RWPE1 (cell line): ENCODE data around the gene EFS.

Experiments used
- CTCF ChIA-PET: fragments of 350-600 bp; sonication (Branson Sonifier 250); formaldehyde crosslinking; extraction: SDS; loops from one replicate; lab custom pipeline; 2021; lab: Yijun Ruan, JAX
- POLR2A ChIA-PET: fragments of 400-600 bp; formaldehyde crosslinking; extraction: SDS; loops from one replicate; lab custom pipeline; 2020; ENCODE audit warnings: antibody characterized with exemption; ENCODE audit not compliant: low non-redundant PET; lab: Yijun Ruan, JAX
- DNase-seq: peaks from one replicate; pipeline ENCODE4 v3.0.0; 2012; ENCODE audit warnings: low spot score
- H3K27ac ChIP-seq: fragments of 450-650 bp; 2 replicates; pipeline ENCODE4 v1.5.1; 2017
- CTCF ChIP-seq: fragments of 450-650 bp; conservative IDR thresholded peaks from 2 replicates; pipeline ENCODE4 v1.5.1; 2017; ENCODE audit warnings: low read depth, mild to moderate bottlenecking

EFS gene

GRCh38 chr14:23365036-23365731 is at the start of gene EFS:
EFS (minus strand) TSS chr14:23365172; CDS start chr14:23365025, 147 bp downstream.
- CTCF ChIA-PET, result interaction anchor here (0.6 to 1.2 kb wide), 3 partner anchors 15 to 64 kb away, joined by 3 to 7 read pairs (median 5); no protein-coding TSS in a partner anchor
- H3K27ac ChIP-seq, result peak within 1 kb of the TSS; percentile 97
- no peak for TF ChIP-seq CTCF
- POLR2A ChIA-PET, result no interaction called here
- peak; percentile 37 for DNase-seq

- no peak for TF ChIP-seq CTCF
- no peak overlapping the region for H3K27ac ChIP-seq
- DNase-seq, result no peak
- CTCF ChIA-PET, result interaction anchor here (0.7 kb wide), 1 partner anchor 35 kb away, joined by 5 read pairs; no protein-coding TSS in a partner anchor
- POLR2A ChIA-PET, result no interaction called here
Observed at GRCh38 chr14:23414254-23414653, 49.3 kb upstream of the EFS start.

GRCh38 chr14:23413681-23414080 is 48.7 kb upstream of the EFS start:
- no peak overlapping the region for H3K27ac ChIP-seq
- no peak for DNase-seq
- no peak for TF ChIP-seq CTCF
- CTCF ChIA-PET, result interaction anchor here (1.7 kb wide), 1 partner anchor 34 kb away, joined by 5 read pairs; no protein-coding TSS in a partner anchor
- POLR2A ChIA-PET, result no interaction called here

- ChIA-PET POLR2A (no interaction called here), CTCF (interaction anchor here (1.7 kb wide), 1 partner anchor 32 kb away, joined by 5 read pairs; no protein-coding TSS in a partner anchor)
Observed at GRCh38 chr14:23411563-23412525, 46.9 kb upstream of the EFS start.

GRCh38 chr14:23409966-23410635 is 45.1 kb upstream of the EFS start:
- POLR2A ChIA-PET, result no interaction called here
- CTCF ChIA-PET, result no interaction called here
- no peak overlapping the region for H3K27ac ChIP-seq
- no peak for DNase-seq
- TF ChIP-seq CTCF, result no peak

More at GRCh38 chr14:23411563-23412525, 46.9 kb upstream of the EFS start:
- no peak for DNase-seq
- no peak for TF ChIP-seq CTCF
- H3K27ac ChIP-seq, result no peak overlapping the region

- DNase-seq, result no peak
- POLR2A ChIA-PET, result no interaction called here
- TF ChIP-seq CTCF, result no peak
- CTCF ChIA-PET, result no interaction called here
- no peak overlapping the region for H3K27ac ChIP-seq
Observed at GRCh38 chr14:23409475-23409874, 44.5 kb upstream of the EFS start.
